Measurements from ENCODE around the gene ADCYAP1R1. TPM values are rescaled to one million over a fixed set of nuclear protein-coding genes. Genes with fewer than 3 reads are reported as not detected.

The ADCYAP1R1 gene
- total RNA-seq, 1 experiment from 2014 or later = 8.9 TPM

- peaks cover 48% of the 10 kb centered on the region for H3K27me3 Mint-ChIP-seq (ENCODE audit: low read depth)
- Histone ChIP-seq H3K27me3 (ENCODE audit: insufficient read depth, low read length) (no peaks in the 10 kb centered on the region; the same call in 1 of the 2 replicates), H3K23ac (ENCODE audit: insufficient read length, low read depth, low read length) (no peak overlapping the region)
Observed at GRCh38 chr7:31047313-31048146, 4.6 kb upstream of the ADCYAP1R1 start.

More at GRCh38 chr7:31047313-31048146, 4.6 kb upstream of the ADCYAP1R1 start:
- H3K9me3 ChIP-seq (ENCODE audit: control insufficient read depth, low read depth, low read length) = no peaks in the 10 kb centered on the region
- no peak overlapping the region for H2AFZ ChIP-seq (ENCODE audit: low read length)
- H3K4me1 Mint-ChIP-seq = peaks cover 36 to 51% of the 10 kb centered on the region in 2 experiments
- no peak overlapping the region for H3K14ac ChIP-seq (ENCODE audit: insufficient read depth, low read length)
- no peak overlapping the region for H2AK5ac ChIP-seq (ENCODE audit: insufficient read length, low read length)
- DNase-seq = no peak
- H4K91ac ChIP-seq (ENCODE audit: insufficient read length, low read depth, low read length) = no peak overlapping the region
- H3K27ac Mint-ChIP-seq = no peak overlapping the region
- no peak overlapping the region for H3T11ph ChIP-seq (ENCODE audit: low read length)
- H2BK120ac ChIP-seq (ENCODE audit: low read depth, low read length, poor library complexity, severe bottlenecking) = no peak overlapping the region
- no peaks in the 10 kb centered on the region for H3K79me2 ChIP-seq (ENCODE audit: insufficient read depth, low read length)
- H4K20me1 ChIP-seq (ENCODE audit: control insufficient read depth, insufficient read depth, insufficient read length) = no peaks in the 10 kb centered on the region
- no peak overlapping the region for H2BK15ac ChIP-seq (ENCODE audit: low read depth, low read length)
- no peak overlapping the region for H2BK12ac ChIP-seq (ENCODE audit: insufficient read length, low read depth, low read length)
- no peak overlapping the region for H3K9ac ChIP-seq (ENCODE audit: extremely low read depth, insufficient read length, low read length)
- H4K5ac ChIP-seq (ENCODE audit: insufficient read length, low read depth, low read length) = no peak overlapping the region
- no peak overlapping the region for H3K4me2 ChIP-seq (ENCODE audit: insufficient read depth, insufficient read length, low read length)
- H3K23me2 ChIP-seq (ENCODE audit: insufficient read length, low read depth, low read length, poor library complexity, severe bottlenecking) = peaks cover 2% of the 10 kb centered on the region
- no peak for TF ChIP-seq CTCF (conservative IDR thresholded peaks at IDR 0.05)
- no peak overlapping the region for H3K4ac ChIP-seq (ENCODE audit: low read depth, low read length)
- H3K4me3 Mint-ChIP-seq = peak overlapping the region in 1 of 2 experiments; percentile 29; a peak in 1 of 5 replicates
- no peak overlapping the region for H2BK20ac ChIP-seq (ENCODE audit: low read depth, low read length, poor library complexity, severe bottlenecking)
- no peak overlapping the region for H2BK5ac ChIP-seq (ENCODE audit: insufficient read length, low read length)
- H3K27ac ChIP-seq (ENCODE audit: insufficient read length, low read depth, low read length) = no peak overlapping the region
- no peak overlapping the region for H3K18ac ChIP-seq (ENCODE audit: insufficient read length, low read depth, low read length)
- no peaks in the 10 kb centered on the region for H3K36me3 Mint-ChIP-seq (ENCODE audit: insufficient read depth in 1 of 3, low read depth in 3 of 3)
- H4K8ac ChIP-seq (replicated peaks; ENCODE audit: insufficient read length, low read depth, low read length) = no peak overlapping the region
- H3K9me3 Mint-ChIP-seq = no peaks in the 10 kb centered on the region
- no CpG with 5 or more reads among the region's 9 CpGs for WGBS (ENCODE audit: extremely low coverage, insufficient read length, low lambda C conversion rate)
- H3K4me1 ChIP-seq (ENCODE audit: insufficient read depth, low read length) = peaks cover 5% of the 10 kb centered on the region; the same call in 1 of the 2 replicates
- H3K56ac ChIP-seq (ENCODE audit: insufficient read length, low read depth, low read length) = no peak overlapping the region
- no peaks in the 10 kb centered on the region for H3K79me1 ChIP-seq (ENCODE audit: insufficient read depth, low read depth, low read length, poor library complexity, severe bottlenecking)
